Measurements from ENCODE around the gene FLOT1. TPM values are rescaled to one million over a fixed set of nuclear protein-coding genes. Genes with fewer than 3 reads are reported as not detected.

Gene FLOT1
- total RNA-seq, 1 experiment from 2014 or later, result 110 TPM

DNA sequence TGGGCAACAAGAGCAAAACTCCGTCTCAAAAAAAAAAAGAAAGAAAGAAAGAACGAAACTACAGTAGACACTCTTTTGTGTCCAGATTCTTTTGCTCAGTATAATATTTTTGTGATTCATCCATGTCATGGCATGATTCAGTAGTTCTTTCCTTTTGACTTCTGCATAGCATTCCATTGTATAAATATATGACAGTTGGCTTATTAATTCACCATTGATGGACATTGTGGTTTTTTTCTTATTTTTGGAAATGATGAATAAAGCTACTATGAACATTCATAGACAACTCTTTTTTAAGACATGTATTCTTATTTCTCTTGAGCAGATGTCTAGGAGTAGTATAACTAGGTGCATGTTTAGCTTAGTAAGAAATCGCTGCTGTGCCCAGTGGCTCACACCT is 12.1 kb upstream of the FLOT1 start:
- H3K4me3 Mint-ChIP-seq, result no peak overlapping the region
- no peak overlapping the region for H3K27ac Mint-ChIP-seq
- DNase-seq (ENCODE audit: low spot score) (no peak), ATAC-seq (no peak)
- no peaks in the 10 kb centered on the region for H3K36me3 Mint-ChIP-seq
- no peaks in the 10 kb centered on the region for H3K27me3 Mint-ChIP-seq (ENCODE audit: low read depth)
- no peaks in the 10 kb centered on the region for H3K9me3 Mint-ChIP-seq
- ChIA-PET POLR2A (no interaction called here), CTCF (no interaction called here)
- peaks cover 6% of the 10 kb centered on the region for H3K4me1 Mint-ChIP-seq
- TF ChIP-seq ZNF423 (CRISPR knock-in tag; IDR thresholded peaks at IDR 0.05), result no peak
- TF ChIP-seq NFATC4 (CRISPR knock-in tag; IDR thresholded peaks at IDR 0.05), result no peak
- TF ChIP-seq STAT6 (CRISPR knock-in tag; conservative IDR thresholded peaks at IDR 0.05; ENCODE audit: low read depth), result no peak
- TF ChIP-seq ZNF416 (CRISPR knock-in tag; IDR thresholded peaks at IDR 0.05), result no peak

DNA sequence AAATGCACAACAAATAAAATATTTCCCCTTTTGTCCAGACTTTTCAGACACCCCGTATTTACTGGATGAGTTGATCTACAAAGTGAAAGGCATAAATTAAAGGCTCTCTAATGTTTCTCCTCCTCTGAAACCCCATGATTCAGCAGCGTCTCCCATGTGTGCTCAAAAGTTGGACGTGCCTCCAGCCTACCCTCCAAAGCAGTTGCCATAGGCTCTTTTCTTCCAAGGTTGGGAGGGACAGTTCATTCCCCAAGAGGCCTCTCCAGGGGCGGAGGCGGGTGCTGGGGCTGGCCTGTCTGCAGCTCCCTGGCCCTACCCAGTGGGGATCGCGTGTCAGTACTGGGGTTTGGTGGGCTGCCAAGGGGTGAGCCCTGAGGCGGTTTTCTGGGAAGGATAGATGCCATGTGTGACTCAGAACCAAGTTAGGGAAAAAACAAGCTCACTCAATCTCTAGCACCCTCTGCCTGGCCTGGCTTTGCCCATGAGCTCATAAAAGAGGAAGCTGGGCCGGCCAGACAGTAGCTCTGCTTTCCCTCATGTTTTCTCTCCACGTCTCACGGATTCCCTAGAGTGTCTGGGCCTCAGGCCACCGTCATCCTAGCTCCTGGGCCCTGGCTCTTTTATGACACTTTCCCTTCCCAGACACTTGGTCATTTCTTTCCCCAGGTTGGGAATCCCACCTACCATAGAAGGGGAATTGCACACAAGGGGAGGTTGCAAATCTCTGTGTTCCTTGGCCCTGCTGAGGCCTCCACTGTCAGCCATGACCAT is 9.9 kb upstream of the FLOT1 start:
- ATAC-seq (no peak; the same call in 1 of the 2 replicates), DNase-seq (ENCODE audit: low spot score) (no peak)
- CTCF ChIA-PET, result interaction anchor here (0.6 to 1.3 kb wide), 7 partner anchors 8 to 165 kb away, joined by 3 to 4 read pairs (median 3); partner anchors contain the start of genes DHX16, IER3 and VARS2
- Mint-ChIP-seq H3K27me3 (ENCODE audit: low read depth) (no peaks in the 10 kb centered on the region; the same call in 1 of the 2 replicates), H3K36me3 (no peaks in the 10 kb centered on the region), H3K4me1 (peaks cover 14% of the 10 kb centered on the region), H3K4me3 (no peak overlapping the region), H3K27ac (no peak overlapping the region), H3K9me3 (no peaks in the 10 kb centered on the region)
- POLR2A ChIA-PET, result interaction anchor here (1.8 kb wide), 1 partner anchor 10 kb away, joined by 5 read pairs; the partner anchor contains the start of gene FLOT1
- TF ChIP-seq NFE2L1 (CRISPR knock-in tag; IDR thresholded peaks at IDR 0.05), result no peak

- no peak for ATAC-seq
- Mint-ChIP-seq H3K27me3 (ENCODE audit: low read depth) (no peaks in the 10 kb centered on the region; the same call in 1 of the 2 replicates), H3K9me3 (no peaks in the 10 kb centered on the region), H3K27ac (no peak overlapping the region), H3K4me3 (no peak overlapping the region), H3K4me1 (peaks cover 16% of the 10 kb centered on the region), H3K36me3 (no peaks in the 10 kb centered on the region)
- DNase-seq (ENCODE audit: low spot score), result no peak
- ChIA-PET POLR2A (no interaction called here), CTCF (no interaction called here)
- no peak for TF ChIP-seq USF1 (CRISPR knock-in tag; IDR thresholded peaks at IDR 0.05)
- TF ChIP-seq TP53 (CRISPR knock-in tag; IDR thresholded peaks at IDR 0.05), result no peak
- no peak for TF ChIP-seq JAZF1 (CRISPR knock-in tag; IDR thresholded peaks at IDR 0.05)
- TF ChIP-seq, protein P1, sequence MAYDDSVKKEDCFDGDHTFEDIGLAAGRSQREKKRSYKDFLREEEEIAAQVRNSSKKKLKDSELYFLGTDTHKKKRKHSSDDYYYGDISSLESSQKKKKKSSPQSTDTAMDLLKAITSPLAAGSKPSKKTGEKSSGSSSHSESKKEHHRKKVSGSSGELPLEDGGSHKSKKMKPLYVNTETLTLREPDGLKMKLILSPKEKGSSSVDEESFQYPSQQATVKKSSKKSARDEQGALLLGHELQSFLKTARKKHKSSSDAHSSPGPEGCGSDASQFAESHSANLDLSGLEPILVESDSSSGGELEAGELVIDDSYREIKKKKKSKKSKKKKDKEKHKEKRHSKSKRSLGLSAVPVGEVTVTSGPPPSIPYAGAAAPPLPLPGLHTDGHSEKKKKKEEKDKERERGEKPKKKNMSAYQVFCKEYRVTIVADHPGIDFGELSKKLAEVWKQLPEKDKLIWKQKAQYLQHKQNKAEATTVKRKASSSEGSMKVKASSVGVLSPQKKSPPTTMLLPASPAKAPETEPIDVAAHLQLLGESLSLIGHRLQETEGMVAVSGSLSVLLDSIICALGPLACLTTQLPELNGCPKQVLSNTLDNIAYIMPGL (CRISPR knock-in tag; IDR thresholded peaks at IDR 0.05), result no peak
- no peak for TF ChIP-seq SP1 (CRISPR knock-in tag; conservative IDR thresholded peaks at IDR 0.05)
- no peak for TF ChIP-seq SMAD4 (CRISPR knock-in tag; IDR thresholded peaks at IDR 0.05)
- no peak for TF ChIP-seq OVOL2 (CRISPR knock-in tag; IDR thresholded peaks at IDR 0.05; ENCODE audit: borderline replicate concordance)
- TF ChIP-seq, protein P2, sequence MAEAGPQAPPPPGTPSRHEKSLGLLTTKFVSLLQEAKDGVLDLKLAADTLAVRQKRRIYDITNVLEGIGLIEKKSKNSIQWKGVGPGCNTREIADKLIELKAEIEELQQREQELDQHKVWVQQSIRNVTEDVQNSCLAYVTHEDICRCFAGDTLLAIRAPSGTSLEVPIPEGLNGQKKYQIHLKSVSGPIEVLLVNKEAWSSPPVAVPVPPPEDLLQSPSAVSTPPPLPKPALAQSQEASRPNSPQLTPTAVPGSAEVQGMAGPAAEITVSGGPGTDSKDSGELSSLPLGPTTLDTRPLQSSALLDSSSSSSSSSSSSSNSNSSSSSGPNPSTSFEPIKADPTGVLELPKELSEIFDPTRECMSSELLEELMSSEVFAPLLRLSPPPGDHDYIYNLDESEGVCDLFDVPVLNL (CRISPR knock-in tag; IDR thresholded peaks at IDR 0.05; ENCODE audit: borderline replicate concordance, low read depth), result no peak
- no peak for TF ChIP-seq ARID4B (CRISPR knock-in tag; IDR thresholded peaks at IDR 0.05; ENCODE audit: borderline replicate concordance)
- TF ChIP-seq NFE2L1 (CRISPR knock-in tag; IDR thresholded peaks at IDR 0.05), result no peak
- TF ChIP-seq CREM (CRISPR knock-in tag; IDR thresholded peaks at IDR 0.05), result no peak
- TF ChIP-seq, protein P3, sequence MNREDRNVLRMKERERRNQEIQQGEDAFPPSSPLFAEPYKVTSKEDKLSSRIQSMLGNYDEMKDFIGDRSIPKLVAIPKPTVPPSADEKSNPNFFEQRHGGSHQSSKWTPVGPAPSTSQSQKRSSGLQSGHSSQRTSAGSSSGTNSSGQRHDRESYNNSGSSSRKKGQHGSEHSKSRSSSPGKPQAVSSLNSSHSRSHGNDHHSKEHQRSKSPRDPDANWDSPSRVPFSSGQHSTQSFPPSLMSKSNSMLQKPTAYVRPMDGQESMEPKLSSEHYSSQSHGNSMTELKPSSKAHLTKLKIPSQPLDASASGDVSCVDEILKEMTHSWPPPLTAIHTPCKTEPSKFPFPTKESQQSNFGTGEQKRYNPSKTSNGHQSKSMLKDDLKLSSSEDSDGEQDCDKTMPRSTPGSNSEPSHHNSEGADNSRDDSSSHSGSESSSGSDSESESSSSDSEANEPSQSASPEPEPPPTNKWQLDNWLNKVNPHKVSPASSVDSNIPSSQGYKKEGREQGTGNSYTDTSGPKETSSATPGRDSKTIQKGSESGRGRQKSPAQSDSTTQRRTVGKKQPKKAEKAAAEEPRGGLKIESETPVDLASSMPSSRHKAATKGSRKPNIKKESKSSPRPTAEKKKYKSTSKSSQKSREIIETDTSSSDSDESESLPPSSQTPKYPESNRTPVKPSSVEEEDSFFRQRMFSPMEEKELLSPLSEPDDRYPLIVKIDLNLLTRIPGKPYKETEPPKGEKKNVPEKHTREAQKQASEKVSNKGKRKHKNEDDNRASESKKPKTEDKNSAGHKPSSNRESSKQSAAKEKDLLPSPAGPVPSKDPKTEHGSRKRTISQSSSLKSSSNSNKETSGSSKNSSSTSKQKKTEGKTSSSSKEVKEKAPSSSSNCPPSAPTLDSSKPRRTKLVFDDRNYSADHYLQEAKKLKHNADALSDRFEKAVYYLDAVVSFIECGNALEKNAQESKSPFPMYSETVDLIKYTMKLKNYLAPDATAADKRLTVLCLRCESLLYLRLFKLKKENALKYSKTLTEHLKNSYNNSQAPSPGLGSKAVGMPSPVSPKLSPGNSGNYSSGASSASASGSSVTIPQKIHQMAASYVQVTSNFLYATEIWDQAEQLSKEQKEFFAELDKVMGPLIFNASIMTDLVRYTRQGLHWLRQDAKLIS (CRISPR knock-in tag; IDR thresholded peaks at IDR 0.05; ENCODE audit: borderline replicate concordance), result no peak
- no peak for TF ChIP-seq IRF2 (CRISPR knock-in tag; IDR thresholded peaks at IDR 0.05; ENCODE audit: borderline replicate concordance, low read depth)
Measured at GRCh38 chr6:30750379-30750668, 7.8 kb upstream of the FLOT1 start.

Measured in WTC11 (cell line).